Large intestine (tissue), 3 donors: Measurements from ENCODE around the gene FAM181A. TPM values are rescaled to one million over a fixed set of nuclear protein-coding genes. Genes with fewer than 3 reads are reported as not detected.
A peak's percentile ranks its signal among the peaks of the same experiment; 100 is the strongest.

Experiments
- DNase-seq, 2 donors: peaks; one replicate each; pipeline versions ENCODE4 v3.0.0 to v3.0.0-alpha.2; 2013
- H3K27ac ChIP-seq: one replicate; pipeline ENCODE4 v1.5.1; 2013; ENCODE audit warnings: low read length
- H3K27me3 ChIP-seq: 2 replicates; pipeline ENCODE4 v1.6.1; 2013; ENCODE audit warnings: low read length; ENCODE audit not compliant: control insufficient read depth, insufficient read depth
- H3K36me3 ChIP-seq: 2 replicates; pipeline ENCODE4 v1.6.1; 2013; ENCODE audit warnings: low read length; ENCODE audit not compliant: control insufficient read depth, insufficient read depth
- H3K4me1 ChIP-seq: one replicate; pipeline ENCODE4 v1.6.1; 2013; ENCODE audit warnings: low read length; ENCODE audit not compliant: control insufficient read depth, insufficient read depth
- H3K4me3 ChIP-seq: one replicate; pipeline ENCODE4 v1.5.1; 2013; ENCODE audit warnings: low read length
- H3K9me3 ChIP-seq: one replicate; pipeline ENCODE4 v1.6.1; 2013; ENCODE audit warnings: mild to moderate bottlenecking, low read depth, low read length, moderate library complexity; ENCODE audit not compliant: control insufficient read depth
- WGBS: methylation state at CpG from one replicate; pipeline ENCODE4 v1.1.5; 2013; ENCODE audit warnings: low lambda C conversion rate; ENCODE audit not compliant: insufficient coverage; 5-methylcytosine and 5-hydroxymethylcytosine counted together
- polyA plus RNA-seq: library from polyadenylated mRNA; unstranded; fragments of 120-200 nt; gene quantifications from one replicate; pipeline ENCODE4 v1.2.1, GENCODE V29; 2013

Gene FAM181A
- polyA plus RNA-seq, 1 donor = not detected

DNA sequence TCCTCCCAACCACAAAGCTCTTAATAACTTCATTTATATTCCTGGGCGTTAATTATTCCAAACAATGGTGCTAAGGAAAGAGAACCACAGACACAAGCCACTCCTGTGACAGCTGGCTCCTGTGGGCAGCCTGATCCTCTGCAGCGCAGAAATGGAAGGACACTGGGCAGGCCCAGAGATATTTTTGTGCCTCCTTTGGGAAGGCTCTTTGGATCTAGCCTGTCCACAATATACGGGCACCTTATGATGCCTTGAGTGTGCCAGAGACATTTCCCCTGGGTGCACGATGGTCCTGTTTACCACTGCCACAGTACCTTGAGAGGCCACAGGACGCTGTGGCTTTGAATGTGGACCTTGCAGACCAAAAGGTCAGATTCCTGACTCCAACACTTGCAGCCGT lies 47.2 kb downstream of the FAM181A start:
- Histone ChIP-seq H3K27ac (no peak overlapping the region), H3K36me3 (no peaks in the 10 kb centered on the region), H3K4me1 (no peaks in the 10 kb centered on the region), H3K27me3 (no peaks in the 10 kb centered on the region), H3K9me3 (no peaks in the 10 kb centered on the region), H3K4me3 (peak overlapping the region; percentile 34)
- WGBS = 83% methylated on average over 1 of the region's 6 CpGs
- no peak for DNase-seq

DNA sequence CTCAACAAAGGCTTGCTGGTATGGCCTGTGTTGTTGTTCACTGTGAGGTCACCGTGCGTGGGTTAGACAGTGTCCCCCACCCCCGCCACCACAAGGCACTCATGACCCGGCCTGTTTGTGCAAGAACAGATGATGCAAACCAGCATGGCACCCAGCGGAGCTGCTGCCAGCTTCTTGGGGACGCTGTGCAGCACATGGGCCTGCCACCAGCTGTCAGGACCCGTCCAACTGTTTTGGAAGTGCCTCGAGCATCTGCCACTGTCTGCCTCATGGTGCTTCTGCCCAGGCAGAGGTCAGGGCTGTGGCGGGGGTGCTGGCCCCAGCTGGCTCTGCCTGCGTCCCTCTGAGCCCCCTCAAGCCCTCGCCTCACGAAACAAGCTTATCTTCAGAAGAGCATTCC lies 47.7 kb downstream of the FAM181A start:
- peak overlapping the region; percentile 34 for H3K4me3 ChIP-seq
- WGBS = no CpG with 5 or more reads among the region's 12 CpGs
- H3K27ac ChIP-seq = no peak overlapping the region
- no peak for DNase-seq
- H3K4me1 ChIP-seq = no peaks in the 10 kb centered on the region
- H3K27me3 ChIP-seq = no peaks in the 10 kb centered on the region
- H3K9me3 ChIP-seq = no peaks in the 10 kb centered on the region
- H3K36me3 ChIP-seq = no peaks in the 10 kb centered on the region

DNA sequence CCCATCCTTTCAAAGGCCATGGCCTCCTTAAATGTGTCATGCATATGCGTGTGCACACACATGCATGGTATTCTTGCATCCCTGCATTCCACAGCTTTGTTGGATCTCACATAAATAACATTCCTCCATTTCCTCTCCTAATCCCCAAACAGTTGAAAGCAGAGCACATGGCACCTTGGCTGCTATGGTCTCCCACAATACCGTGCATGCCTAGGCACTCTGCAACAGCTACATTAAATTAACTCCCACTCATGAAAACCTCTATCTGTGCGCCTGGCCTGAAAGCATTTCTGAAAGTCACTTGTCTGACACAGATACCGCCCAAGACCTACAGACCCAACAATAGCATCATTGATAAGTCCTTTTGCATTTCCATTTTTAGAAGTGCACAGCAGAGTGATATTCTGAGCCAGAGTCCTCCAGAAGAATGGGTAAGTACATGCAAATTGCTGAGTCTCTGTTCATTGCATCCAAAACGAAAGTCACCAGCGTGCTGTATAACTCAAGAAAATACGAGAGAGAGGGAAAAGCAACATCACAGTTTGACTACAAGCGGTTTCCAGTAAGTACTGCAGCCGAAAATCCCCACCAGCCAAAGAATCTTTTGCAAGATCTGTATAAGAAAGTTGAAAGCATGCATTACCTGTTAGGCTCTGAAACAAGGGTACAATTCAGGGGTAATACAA lies 48.8 kb downstream of the FAM181A start:
- Histone ChIP-seq H3K4me3 (peak overlapping the region; percentile 34), H3K4me1 (no peaks in the 10 kb centered on the region), H3K9me3 (no peaks in the 10 kb centered on the region), H3K27ac (peak overlapping the region; percentile 70), H3K36me3 (no peaks in the 10 kb centered on the region), H3K27me3 (no peaks in the 10 kb centered on the region)
- 80% methylated on average over 2 of the region's 9 CpGs for WGBS
- no peak for DNase-seq

DNA sequence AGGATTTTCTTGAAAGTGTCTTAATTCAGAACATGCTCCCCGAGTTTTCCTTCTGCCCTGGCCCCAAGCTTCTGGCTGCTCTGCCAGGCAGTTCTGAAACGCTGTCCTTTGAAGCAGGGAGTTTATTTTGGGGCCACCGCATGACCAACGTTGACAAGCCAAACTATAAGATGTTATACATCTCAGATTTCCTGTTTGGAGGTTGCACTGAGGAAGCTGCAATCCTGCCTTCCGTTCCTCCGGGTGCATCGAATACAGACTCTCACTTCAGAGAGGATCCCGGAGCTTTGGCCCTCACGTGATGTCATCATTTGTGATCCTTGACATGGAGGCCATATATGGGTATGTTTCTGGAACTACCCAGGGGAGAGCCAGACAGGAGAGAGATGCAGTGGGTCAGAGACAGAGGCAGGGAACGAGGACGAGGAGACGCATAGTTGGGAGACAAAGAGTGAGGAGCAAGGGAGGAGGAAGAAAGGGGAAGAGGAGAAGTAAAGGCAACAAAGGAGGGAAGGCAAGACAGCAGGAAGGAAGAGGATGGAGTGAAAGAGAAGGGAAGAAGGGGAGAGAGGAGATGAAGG lies 49.4 kb downstream of the FAM181A start, which contains the start of gene ASB2:
TSS of gene ASB2 (minus strand) at position 94 of the 581 bp plus-strand sequence. CDS start 12,031 bp downstream, outside the sequence.
- Histone ChIP-seq H3K9me3 (no peaks in the 10 kb centered on the region), H3K27ac (peak within 1 kb of the TSS; percentile 70), H3K4me3 (peak within 1 kb of the TSS; percentile 34), H3K27me3 (no peaks in the 10 kb centered on the region), H3K4me1 (peaks cover 4% of the 10 kb centered on the region), H3K36me3 (no peaks in the 10 kb centered on the region)
- WGBS = 56% methylated on average over 3 of the region's 12 CpGs
- peak in 1 of 2 donors; percentile 31 for DNase-seq

DNA sequence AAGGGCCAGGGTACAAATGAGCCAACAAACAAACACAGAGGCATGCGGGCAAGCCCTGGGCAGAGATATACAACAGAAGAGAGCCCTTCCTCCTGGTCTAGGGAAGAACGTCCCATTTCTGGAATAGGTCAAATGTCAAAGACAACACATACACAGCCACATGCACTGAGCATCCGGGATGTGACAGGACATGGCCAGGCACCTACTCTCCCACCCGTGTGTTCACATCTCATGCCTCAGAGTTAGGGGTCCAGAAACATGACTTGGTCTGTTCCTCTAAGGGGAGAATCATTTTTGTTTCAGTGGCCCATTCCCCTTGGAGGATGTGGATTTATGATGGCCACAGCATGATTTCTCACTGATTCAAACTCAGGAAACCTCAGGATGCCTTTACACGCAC lies 50.0 kb downstream of the FAM181A start:
- no peak for DNase-seq
- Histone ChIP-seq H3K27ac (peak overlapping the region; percentile 70), H3K9me3 (no peaks in the 10 kb centered on the region), H3K27me3 (no peaks in the 10 kb centered on the region), H3K4me1 (peaks cover 10% of the 10 kb centered on the region), H3K4me3 (no peak overlapping the region), H3K36me3 (no peaks in the 10 kb centered on the region)
- WGBS = no CpG with 5 or more reads among the region's 5 CpGs

DNA sequence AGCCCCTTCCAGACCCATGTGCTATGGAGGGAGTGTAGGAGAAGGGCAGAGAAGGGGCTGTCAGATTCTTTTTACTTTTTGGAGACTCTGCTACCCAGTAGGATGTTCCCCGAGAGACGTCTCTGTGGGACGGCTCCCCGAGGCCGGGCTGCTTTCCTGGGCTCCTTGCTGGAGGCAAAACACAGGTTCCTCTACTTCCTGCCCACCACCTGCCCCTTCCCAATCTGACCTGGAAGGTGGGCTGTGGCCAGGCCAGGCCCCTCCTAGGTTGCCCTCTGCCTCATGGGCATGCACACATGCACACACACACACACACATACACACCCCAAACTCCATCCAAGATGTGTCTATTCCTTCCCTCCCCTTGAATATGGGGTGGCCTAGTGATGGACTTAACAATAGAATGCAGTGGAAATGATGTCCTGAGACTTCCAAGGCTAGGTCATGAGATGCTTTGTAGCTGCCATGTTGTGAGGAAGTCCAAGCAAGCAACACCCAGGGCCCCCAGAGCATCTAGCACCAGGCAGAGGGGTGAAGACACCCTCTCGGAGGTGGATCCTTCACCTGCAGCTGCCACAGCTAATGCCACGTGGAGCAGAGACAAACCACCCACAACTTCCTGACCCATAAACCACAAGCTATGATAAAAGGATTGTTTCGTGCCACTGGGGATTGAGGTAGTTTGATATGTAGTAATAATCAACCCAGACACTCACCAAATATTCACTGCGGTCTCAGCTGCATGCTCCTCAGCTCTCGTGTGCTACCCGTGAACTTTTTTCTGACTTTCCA lies 50.8 kb downstream of the FAM181A start:
- H3K9me3 ChIP-seq = no peaks in the 10 kb centered on the region
- no peaks in the 10 kb centered on the region for H3K27me3 ChIP-seq
- no peak for DNase-seq
- peaks cover 10% of the 10 kb centered on the region for H3K4me1 ChIP-seq
- no peak overlapping the region for H3K4me3 ChIP-seq
- no peaks in the 10 kb centered on the region for H3K36me3 ChIP-seq
- peak overlapping the region; percentile 70 for H3K27ac ChIP-seq
- WGBS = 92% methylated on average over 2 of the region's 11 CpGs

DNA sequence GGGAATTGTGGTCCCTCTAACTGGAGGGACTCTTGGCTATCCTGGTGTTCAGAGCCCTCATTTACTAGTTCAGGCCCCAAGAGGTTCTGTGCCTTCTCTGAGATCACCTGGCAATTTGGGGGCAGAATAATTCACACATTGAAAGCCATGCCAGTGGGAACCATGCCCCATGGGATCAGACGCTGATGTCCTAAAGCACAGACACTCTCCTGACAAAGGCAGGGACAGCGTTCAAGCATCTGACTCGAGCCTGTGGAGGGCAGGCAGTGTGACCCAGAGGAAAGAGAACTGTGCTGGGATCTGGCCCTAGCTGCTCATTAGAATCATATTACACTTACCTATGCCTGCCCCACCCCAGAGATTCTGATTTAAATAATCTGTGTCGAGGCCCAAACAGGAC lies 51.6 kb downstream of the FAM181A start:
- Histone ChIP-seq H3K4me3 (no peak overlapping the region), H3K36me3 (no peaks in the 10 kb centered on the region), H3K4me1 (peaks cover 10% of the 10 kb centered on the region), H3K27me3 (no peaks in the 10 kb centered on the region), H3K27ac (no peak overlapping the region), H3K9me3 (no peaks in the 10 kb centered on the region)
- DNase-seq = no peak
- WGBS = no CpG with 5 or more reads among the region's 4 CpGs

Other genes starting within 250 kb of the FAM181A start
- 9.2 TPM for gene PRIMA1, start 138.9 kb upstream of the FAM181A start, polyA plus RNA-seq
- gene ASB2, start 49.2 kb downstream of the FAM181A start, polyA plus RNA-seq = 12.1 TPM
- not detected for gene CCDC197, start 70.0 kb downstream of the FAM181A start, polyA plus RNA-seq
- gene OTUB2, start 99.0 kb downstream of the FAM181A start, polyA plus RNA-seq = 0.93 TPM
- gene DDX24, start 153.9 kb downstream of the FAM181A start, polyA plus RNA-seq = 109 TPM
- gene IFI27L1, start 154.0 kb downstream of the FAM181A start, polyA plus RNA-seq = 30.7 TPM
- 12.9 TPM for gene IFI27, start 183.4 kb downstream of the FAM181A start, polyA plus RNA-seq
- gene IFI27L2, start 202.3 kb downstream of the FAM181A start, polyA plus RNA-seq = 51.9 TPM
- gene PPP4R4, start 247.0 kb downstream of the FAM181A start, polyA plus RNA-seq = 0.16 TPM